Motor neuron (in vitro differentiated cells): Measurements from ENCODE around the gene TRABD2A. TPM values are rescaled to one million over a fixed set of nuclear protein-coding genes. Genes with fewer than 3 reads are reported as not detected.
"Not testable (repeated sequence)": the region's sequence is repeated elsewhere in the genome, so short reads cannot be mapped to it uniquely, and the experiment has no call there.

Source experiments
- ATAC-seq, 8 experiments: fragments of 200-7000 bp; cut with Tn5 transposase; replicated peaks in 6 of 8; 2 replicates each; pipeline ENCODE4 v1.8.0; 2021; ENCODE audit warnings: mild to moderate bottlenecking in 8 of 8, moderate library complexity in 8 of 8
- H3K27ac ChIP-seq, 2 donors: fragments of 250-450 bp; sonication (Bioruptor Pico); 2 replicates each; pipeline ENCODE4 v1.9.0; 2021; ENCODE audit warnings: antibody characterized with exemption in 2 of 2, mild to moderate bottlenecking in 2 of 2, moderate library complexity in 1 of 2
- H3K4me1 ChIP-seq, 2 donors: fragments of 250-450 bp; sonication (Bioruptor Pico); replicated peaks in 1 of 2; 2 replicates each; pipeline ENCODE4 v1.6.1; 2021; ENCODE audit warnings: antibody characterized with exemption in 2 of 2, mild to moderate bottlenecking in 2 of 2, moderate library complexity in 1 of 2
- H3K4me3 ChIP-seq, 5 donors: fragments of 250-450 bp; sonication (Bioruptor Pico); 2 replicates each; pipeline ENCODE4 v1.9.0; 2021; ENCODE audit warnings: antibody characterized with exemption in 5 of 5, mild to moderate bottlenecking in 5 of 5, moderate library complexity in 4 of 5
- WGBS, 10 experiments: fragments of 450-650 bp; shearing (Covaris generic); methylation state at CpG; one replicate each; pipeline ENCODE4 v1.0.0; 2022; 5-methylcytosine and 5-hydroxymethylcytosine counted together
- in situ Hi-C, 9 experiments: fragments of 400-800 bp; cut with MboI; loops; one replicate each; pipeline ENCODE4 v1.15.0; 2021; ENCODE audit warnings: low sequenced_read_pairs in 9 of 9, low pct_unique_long_range_greater_than_20kb in 2 of 9; ENCODE audit not compliant: unreplicated experiment in 9 of 9
- total RNA-seq, 8 experiments: library from RNA; unstranded; fragments of 300-600 nt; gene quantifications; 2 replicates each; pipeline versions ENCODE4 v1.2.3 to v1.2.4, GENCODE V29; 2022

TRABD2A gene
- total RNA-seq, 8 experiments from 2014 or later: 0.65 to 5.4 (median 2.8) TPM

DNA sequence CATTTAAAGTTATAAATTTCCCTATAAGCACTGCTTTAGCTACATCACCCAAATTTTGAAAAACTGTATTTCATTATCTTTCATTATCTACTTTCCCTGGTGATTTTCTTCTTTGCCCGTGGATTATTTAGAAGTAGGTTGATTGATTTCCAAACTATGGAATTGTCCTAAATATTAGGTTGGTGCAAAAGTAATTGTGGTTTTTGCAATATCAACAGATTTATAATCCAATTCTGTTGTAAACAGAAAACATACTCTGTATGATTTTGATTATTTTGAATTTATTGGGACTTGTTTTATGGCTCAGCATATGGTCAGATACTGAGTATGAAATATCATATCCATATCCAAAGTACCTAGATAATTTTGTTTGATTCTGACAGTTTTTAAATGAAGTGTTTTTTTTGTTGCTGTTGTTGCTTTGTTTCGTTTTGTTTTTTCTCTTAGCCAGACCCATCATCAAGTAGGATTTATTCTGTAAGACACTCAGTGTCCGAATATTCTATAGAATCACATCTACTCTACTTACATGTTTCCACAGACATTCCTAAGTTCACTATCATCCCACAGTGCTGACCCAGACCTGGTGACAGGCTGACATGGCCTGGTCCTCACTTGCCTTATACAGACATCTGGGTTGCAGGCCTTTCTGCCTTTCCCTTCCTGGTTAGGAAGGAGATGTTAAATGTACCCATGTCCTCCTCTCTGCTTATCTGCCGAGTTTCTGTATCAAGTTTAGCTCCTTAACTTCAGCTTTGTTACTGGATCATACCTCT, 2.1 kb upstream of the TRABD2A start:
- in situ Hi-C loops: loop anchor here in 2 of 9 experiments (25.0 kb wide), 2 partner anchors 371 to 396 kb away; partner anchors contain the start of gene DNAH6 (in 1 of the 2)
- Histone ChIP-seq H3K4me1 (peaks cover 10 to 13% of the 10 kb centered on the region in 2 donors), H3K4me3 (no peak overlapping the region), H3K27ac (no peak overlapping the region)
- no peak for ATAC-seq
- WGBS, 10 experiments: 40 to 97% (median 82%) methylated on average over 1 to 4 of the region's 4 CpGs

- WGBS, 10 experiments: 0 to 59% (median 50%) methylated on average over 1 to 3 of the region's 3 CpGs; no CpG with 5 or more reads in 1 of the 10 experiments
- H3K4me1 ChIP-seq: peaks cover 10 to 13% of the 10 kb centered on the region in 2 donors
- peak in 1 of 8 experiments; percentile 20 for ATAC-seq
- no peak overlapping the region for H3K4me3 ChIP-seq
- in situ Hi-C loops: loop anchor here in 2 of 9 experiments (25.0 kb wide), 2 partner anchors 370 to 395 kb away; partner anchors contain the start of gene DNAH6 (in 1 of the 2)
- no peak overlapping the region for H3K27ac ChIP-seq
Observed at GRCh38 chr2:84882414-84882738, 1.5 kb upstream of the TRABD2A start.

DNA sequence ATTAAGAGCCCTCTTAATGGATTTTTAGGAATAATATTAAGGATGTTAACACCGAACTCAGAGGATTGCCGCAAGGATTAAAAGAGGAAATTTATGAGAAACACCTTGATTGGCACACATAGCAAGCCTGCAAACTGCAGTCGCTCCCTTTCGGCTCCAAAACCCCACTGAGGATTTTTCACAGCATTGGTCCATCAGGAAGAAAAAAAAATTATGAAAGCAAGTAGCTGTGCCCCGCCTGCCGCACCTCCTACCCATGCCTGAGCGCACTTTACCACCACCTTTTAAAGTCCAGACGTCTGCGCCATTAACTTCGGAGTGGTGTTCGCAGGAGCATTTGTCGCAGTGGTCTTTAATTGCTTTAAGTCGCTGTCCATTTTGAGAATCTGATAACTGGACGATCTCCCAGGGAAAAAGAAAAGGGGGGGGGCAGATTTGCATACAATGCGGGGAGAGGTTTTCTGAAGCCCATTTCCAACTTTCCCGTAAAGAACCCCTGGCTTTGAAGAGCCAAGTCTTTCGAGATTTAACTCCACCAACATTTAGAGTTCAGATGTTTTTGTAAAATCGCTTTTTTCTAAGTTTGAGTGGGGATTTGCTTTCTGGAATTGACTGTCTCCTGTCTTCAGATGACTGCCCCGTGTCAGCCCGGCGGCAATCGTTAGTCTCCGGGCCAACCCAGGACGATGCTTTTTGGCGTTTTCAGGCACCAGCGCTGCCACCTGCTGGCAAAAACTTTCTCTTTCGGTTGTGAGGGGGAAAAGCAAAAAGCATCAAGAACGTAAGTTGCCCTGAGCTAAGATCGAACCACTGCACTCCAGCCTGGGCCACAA, 913 bp upstream of the TRABD2A start:
- H3K27ac ChIP-seq: no peak overlapping the region
- peak overlapping the region; percentile 1 to 43 (median 36) for H3K4me3 ChIP-seq
- H3K4me1 ChIP-seq: peaks cover 10 to 13% of the 10 kb centered on the region in 2 donors
- ATAC-seq: peak; percentile 58 to 93 (median 78)
- in situ Hi-C loops: loop anchor here in 2 of 9 experiments (25.0 kb wide), 2 partner anchors 369 to 394 kb away; partner anchors contain the start of gene DNAH6 (in 1 of the 2)
- whole genome bisulfite sequencing, 10 experiments: 0 to 20% (median 4%) methylated on average over 2 to 29 of the region's 29 CpGs

DNA sequence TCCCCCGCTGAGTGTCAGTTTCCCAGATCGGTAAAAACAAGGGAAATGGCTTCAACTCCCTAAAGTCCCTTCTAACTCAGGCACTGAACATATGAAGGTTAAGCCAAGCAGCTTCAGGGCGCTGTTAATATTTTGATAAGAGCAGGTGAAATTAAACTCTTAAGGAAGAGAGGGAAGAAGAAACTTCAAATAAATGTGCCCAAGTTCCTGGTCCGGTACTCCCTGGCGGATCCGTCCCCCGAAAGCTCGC, 564 bp downstream of the TRABD2A start:
- peak overlapping the region; percentile 21 to 43 (median 36) for H3K4me3 ChIP-seq
- H3K27ac ChIP-seq: no peak overlapping the region
- WGBS, 10 experiments: 0 to 4% (median 0%) methylated on average over 4 to 6 of the region's 8 CpGs; no CpG with 5 or more reads in 6 of the 10 experiments
- H3K4me1 ChIP-seq: peaks cover 10 to 13% of the 10 kb centered on the region in 2 donors
- in situ Hi-C loops: loop anchor here in 2 of 9 experiments (25.0 kb wide), 2 partner anchors 368 to 393 kb away; partner anchors contain the start of gene DNAH6 (in 1 of the 2)
- no peak for ATAC-seq

DNA sequence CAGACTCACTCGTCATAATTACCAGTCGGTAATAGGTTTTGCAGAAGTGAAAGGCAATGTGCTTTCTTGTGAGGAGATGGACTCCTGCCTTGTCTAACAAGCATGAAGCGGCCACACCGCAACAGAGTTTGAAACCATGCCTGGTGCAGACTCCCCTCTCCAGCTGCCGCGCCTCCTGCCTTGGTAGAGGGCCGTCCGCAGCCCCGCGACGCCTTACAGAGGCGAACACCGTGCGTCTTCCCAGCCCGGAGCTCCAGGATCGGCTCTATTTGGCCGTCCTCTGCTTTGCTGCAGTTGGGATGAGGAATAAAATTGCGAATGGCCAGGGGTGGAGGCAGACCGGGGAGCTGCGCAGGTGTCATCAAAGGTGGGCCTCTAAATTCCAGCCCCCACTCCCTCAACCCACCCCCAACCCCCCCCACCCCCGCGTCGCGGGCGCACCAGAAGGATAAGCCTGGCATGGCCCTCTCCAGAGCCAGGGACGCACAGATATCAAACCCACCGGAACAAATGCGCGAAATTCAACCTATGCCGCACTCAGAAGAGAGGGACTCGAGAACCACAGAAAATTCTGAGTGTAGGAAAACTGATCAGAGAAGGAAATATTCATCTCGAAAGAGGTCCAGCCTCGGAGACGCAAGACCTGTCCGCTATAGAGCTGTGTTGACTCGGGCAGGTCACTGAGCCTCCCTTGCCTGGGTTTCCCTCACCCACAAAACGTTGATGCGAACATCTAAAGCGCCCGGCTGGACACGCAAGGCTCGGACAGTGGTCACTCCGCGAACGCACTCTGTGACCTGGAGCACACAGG, 1.1 kb downstream of the TRABD2A start:
- no peak overlapping the region for H3K27ac ChIP-seq
- H3K4me3 ChIP-seq: peak overlapping the region in 4 of 5 donors; percentile 33 to 43 (median 38)
- WGBS, 10 experiments: 4 to 51% (median 11%) methylated on average over 2 to 22 of the region's 45 CpGs; no CpG with 5 or more reads in 3 of the 10 experiments
- H3K4me1 ChIP-seq: peaks cover 10 to 13% of the 10 kb centered on the region in 2 donors
- in situ Hi-C loops: loop anchor here in 3 of 9 experiments (10.0 to 25.0 kb wide), 3 partner anchors 367 to 392 kb away; partner anchors contain the start of gene DNAH6 (in 1 of the 3)
- ATAC-seq: peak in 1 of 8 experiments; percentile 40

GRCh38 chr2:84878896-84879583, 1.8 kb downstream of the TRABD2A start:
- Histone ChIP-seq H3K4me3 (no peak overlapping the region), H3K4me1 (peaks cover 10 to 13% of the 10 kb centered on the region in 2 donors), H3K27ac (no peak overlapping the region)
- WGBS, 10 experiments: 5 to 92% (median 60%) methylated on average over 3 to 7 of the region's 7 CpGs; no CpG with 5 or more reads in 2 of the 10 experiments
- ATAC-seq: no peak
- in situ Hi-C loops: loop anchor here in 3 of 9 experiments (10.0 to 25.0 kb wide), 3 partner anchors 367 to 392 kb away; partner anchors contain the start of gene DNAH6 (in 1 of the 3)

- in situ Hi-C loops: loop anchor here in 3 of 9 experiments (10.0 to 25.0 kb wide), 3 partner anchors 366 to 391 kb away; partner anchors contain the start of gene DNAH6 (in 1 of the 3)
- H3K4me3 ChIP-seq: no peak overlapping the region
- WGBS, 10 experiments: 0 to 43% (median 20%) methylated on average over 1 of the region's 1 CpG; no CpG with 5 or more reads in 7 of the 10 experiments
- H3K27ac ChIP-seq: no peak overlapping the region
- ATAC-seq: no peak
- peaks cover 10 to 13% of the 10 kb centered on the region in 2 donors for H3K4me1 ChIP-seq
Observed at GRCh38 chr2:84878459-84878858, 2.4 kb downstream of the TRABD2A start.

GRCh38 chr2:84876369-84876768, 4.5 kb downstream of the TRABD2A start:
- Histone ChIP-seq H3K4me3 (no peak overlapping the region), H3K4me1 (peaks cover 10% of the 10 kb centered on the region in 2 donors), H3K27ac (no peak overlapping the region)
- in situ Hi-C loops: loop anchor here in 3 of 9 experiments (10.0 to 25.0 kb wide), 3 partner anchors 364 to 389 kb away; partner anchors contain the start of gene DNAH6 (in 1 of the 3)
- 33 to 90% (median 78%) methylated on average over 1 to 3 of the region's 3 CpGs; no CpG with 5 or more reads in 2 of the 10 experiments for WGBS, 10 experiments
- ATAC-seq: no peak

DNA sequence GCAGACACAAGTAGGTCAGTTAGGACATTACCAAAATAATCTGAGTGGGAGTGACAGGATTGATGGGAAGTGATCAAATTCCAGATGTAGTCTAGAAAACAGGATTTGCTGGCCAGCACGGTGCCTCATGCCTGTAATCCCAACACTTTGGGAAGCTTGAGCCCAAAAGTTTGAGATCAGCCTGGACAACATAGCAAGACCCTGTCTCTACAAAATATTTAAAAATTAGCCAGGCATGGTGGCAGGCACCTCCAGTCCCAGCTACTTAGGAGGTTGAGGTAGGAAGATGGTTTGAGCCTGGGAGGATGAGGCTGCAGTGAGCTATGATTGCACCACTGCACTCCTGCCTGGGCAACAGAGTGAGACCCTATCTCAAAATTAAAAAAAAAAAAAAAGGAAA, 5.3 kb downstream of the TRABD2A start:
- ATAC-seq, H3K4me3 ChIP-seq, H3K4me1 ChIP-seq, H3K27ac ChIP-seq: not testable (repeated sequence)
- 60 to 100% (median 86%) methylated on average over 1 of the region's 1 CpG; no CpG with 5 or more reads in 2 of the 10 experiments for WGBS, 10 experiments
- in situ Hi-C loops: loop anchor here in 3 of 9 experiments (10.0 to 25.0 kb wide), 3 partner anchors 363 to 388 kb away; partner anchors contain the start of gene DNAH6 (in 1 of the 3)

DNA sequence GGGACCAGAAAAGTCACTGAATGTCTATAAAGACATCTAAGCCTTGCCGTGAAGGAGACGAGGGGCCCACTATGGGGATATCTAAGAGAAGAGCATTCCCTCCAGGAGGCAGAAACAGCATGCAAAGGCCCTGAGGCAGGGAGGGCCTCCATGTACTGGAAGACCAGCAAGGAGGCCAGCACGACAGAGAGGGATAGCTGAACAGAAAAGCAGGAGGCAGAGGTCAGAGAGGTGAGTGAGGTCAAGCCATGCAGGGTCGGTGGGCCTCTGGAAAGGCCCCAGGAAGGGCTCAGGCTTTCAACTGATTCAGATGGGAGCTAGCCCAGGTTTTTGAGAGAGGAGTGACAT, 5.7 kb downstream of the TRABD2A start:
- H3K4me1 ChIP-seq: peaks cover 5 to 9% of the 10 kb centered on the region in 2 donors
- no peak overlapping the region for H3K4me3 ChIP-seq
- H3K27ac ChIP-seq: no peak overlapping the region
- WGBS, 10 experiments: 5 to 100% (median 60%) methylated on average over 1 to 3 of the region's 4 CpGs; no CpG with 5 or more reads in 1 of the 10 experiments
- in situ Hi-C loops: loop anchor here in 3 of 9 experiments (10.0 to 25.0 kb wide), 3 partner anchors 363 to 388 kb away; partner anchors contain the start of gene DNAH6 (in 1 of the 3)
- ATAC-seq: no peak

DNA sequence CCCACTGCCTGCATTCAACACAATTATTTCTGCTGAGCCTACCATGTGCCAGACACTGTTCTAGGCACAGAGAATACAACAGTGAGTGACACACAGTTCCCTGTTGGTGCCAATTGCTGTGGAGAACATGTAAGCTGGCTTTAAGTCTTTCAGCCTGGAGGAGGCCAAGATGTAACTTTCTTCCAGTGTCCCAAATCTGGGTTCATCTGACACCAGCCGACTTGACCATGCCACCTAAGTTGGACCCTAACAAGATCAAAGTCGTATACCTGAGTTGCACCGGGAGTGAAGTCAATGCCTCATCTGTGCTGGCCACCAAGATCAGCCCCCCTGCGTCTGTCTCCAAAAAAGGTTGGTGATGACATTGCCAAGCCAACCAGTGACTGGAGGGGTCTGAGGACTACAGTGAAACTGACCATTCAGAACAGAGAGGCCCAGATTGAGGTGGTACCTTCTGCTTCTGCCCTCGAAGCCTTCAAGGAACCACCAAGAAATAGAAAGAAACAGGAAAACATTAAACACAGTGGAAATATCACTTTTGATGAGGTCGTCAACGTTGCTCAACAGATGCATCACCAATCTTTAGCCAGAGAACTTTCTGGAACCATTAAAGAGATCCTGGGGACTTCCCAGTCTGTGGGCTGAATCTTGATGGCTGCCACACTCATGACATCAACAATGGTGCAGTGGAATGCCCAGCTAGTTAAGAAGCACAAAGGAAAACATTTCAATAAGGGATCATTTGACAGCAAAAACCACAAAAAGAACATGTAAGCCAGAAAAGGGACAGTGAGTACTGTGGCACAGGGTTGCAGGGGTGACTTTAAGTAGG, 6.3 kb downstream of the TRABD2A start:
- in situ Hi-C loops: loop anchor here in 4 of 9 experiments (10.0 to 25.0 kb wide), 3 partner anchors 362 to 387 kb away; partner anchors contain the start of gene DNAH6 (in 1 of the 4)
- ATAC-seq: no peak
- Histone ChIP-seq H3K4me1 (peaks cover 0 to 3% of the 10 kb centered on the region in 2 donors), H3K27ac (no peak overlapping the region), H3K4me3 (no peak overlapping the region)
- 42 to 100% (median 79%) methylated on average over 1 to 6 of the region's 7 CpGs; no CpG with 5 or more reads in 2 of the 10 experiments for WGBS, 10 experiments
